GM18867 (cell line): ENCODE measurements around the gene CASP12.

Source experiments
- ATAC-seq: cut with Tn5 transposase; IDR thresholded peaks from one replicate; pipeline ENCODE4 v1.9.1; 2021; ENCODE audit warnings: mild to moderate bottlenecking, moderate library complexity; ENCODE audit not compliant: unreplicated experiment

CASP12 gene

GRCh38 chr11:104892723-104893511 lies 5.3 kb downstream of the CASP12 start:
- ATAC-seq: no peak

DNA sequence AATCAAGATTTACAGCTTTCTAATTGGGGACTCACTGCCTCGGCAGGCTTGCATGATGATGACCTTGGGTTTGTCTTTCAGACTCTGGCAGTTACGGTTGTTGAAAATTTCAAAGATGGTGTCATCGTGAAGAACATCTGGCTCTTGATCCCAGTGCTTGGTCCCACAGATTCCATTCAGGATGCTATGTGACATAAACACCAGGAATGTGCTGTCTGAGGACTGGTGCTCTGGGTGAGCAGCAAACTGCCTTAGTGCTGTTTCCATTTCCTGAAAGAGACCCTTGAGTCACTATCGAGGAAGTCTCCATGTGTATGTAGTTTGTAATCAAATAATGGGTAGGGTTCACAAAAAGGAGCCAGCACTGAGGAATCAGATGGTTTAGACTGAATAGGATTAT lies 7.1 kb downstream of the CASP12 start:
- no peak for ATAC-seq

GRCh38 chr11:104883342-104883741 lies 14.9 kb downstream of the CASP12 start:
- no peak for ATAC-seq

GRCh38 chr11:104881117-104881794 lies 17.0 kb downstream of the CASP12 start:
- ATAC-seq: peak; percentile 52

DNA sequence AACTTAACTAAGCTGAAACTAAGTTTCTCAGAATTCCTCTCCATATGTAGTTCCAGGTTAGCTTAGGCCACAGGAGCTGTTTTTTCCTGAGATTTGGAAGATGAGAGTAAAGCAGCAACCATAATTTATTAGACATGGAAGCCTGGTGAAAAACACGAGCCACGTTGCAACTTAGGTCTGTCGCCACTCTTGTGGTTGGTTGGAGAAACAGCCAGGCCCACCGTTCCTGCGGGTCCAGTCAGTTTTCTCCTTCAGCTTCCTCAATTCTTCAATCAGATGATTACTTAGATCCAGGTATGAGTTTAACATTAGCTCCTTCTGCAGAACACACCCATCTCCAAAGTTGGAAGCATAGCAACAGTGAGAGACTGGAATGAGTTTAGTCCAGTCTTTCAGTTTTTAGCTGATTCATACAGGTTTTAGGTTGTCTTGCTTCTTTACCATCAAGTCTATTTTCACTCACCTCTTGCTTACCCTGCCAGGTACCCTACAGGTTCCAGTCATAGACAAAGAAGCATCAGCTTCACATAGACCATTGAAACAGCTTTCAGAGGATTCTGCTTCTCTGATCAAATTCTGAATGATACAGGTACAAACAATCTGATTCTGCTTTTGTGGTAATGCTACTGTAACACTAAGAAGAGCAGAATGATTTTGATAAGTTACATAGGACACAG lies 18.6 kb downstream of the CASP12 start:
- no peak for ATAC-seq

DNA sequence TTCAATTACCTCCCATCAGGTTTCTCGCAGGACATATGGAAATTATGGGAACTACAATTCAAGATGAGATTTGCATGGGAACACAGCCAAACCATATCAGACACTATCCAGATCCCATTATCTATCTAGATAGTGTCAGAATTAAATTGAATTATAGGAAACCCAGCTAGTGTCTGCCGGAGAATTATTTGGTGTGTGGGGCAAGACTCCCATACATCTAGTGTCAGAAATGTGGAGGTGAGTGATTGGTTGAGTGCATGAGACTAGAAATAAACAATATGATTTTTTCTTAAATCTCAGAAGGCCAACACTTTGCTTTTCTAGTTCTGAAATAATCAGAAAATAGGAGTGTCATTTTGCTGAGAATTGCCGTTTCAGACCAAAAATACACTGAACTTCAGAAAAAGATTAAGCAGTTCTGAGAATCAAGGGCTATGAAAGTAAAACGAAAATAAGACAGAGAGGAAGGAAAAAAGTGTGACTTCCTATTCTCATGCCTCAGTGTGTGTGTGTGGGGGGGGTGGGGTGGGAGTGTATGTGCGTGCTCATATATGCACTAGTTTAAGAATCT lies 21.3 kb downstream of the CASP12 start:
- peak; percentile 77 for ATAC-seq

GRCh38 chr11:104876324-104876723 lies 21.9 kb downstream of the CASP12 start:
- ATAC-seq: no peak

DNA sequence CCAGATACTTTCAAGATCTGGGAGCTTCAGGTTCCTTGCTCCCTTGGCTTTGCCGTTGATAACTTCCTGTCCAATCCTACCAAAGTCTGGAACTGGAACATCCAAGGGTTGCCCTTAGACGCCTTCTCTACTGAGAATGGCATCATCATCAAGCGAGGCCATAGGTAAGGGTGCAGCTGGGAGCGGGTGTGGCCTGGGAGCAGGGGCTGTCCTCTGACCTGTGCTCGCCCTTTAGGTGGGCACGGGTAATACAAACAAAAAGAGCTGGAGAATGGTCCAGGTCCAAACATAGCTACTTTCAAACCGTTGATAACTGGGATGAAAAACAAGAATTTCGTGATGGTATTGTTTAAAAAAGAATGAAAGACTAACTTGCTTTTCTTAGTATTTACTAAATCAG lies 25.0 kb downstream of the CASP12 start:
- ATAC-seq: no peak

DNA sequence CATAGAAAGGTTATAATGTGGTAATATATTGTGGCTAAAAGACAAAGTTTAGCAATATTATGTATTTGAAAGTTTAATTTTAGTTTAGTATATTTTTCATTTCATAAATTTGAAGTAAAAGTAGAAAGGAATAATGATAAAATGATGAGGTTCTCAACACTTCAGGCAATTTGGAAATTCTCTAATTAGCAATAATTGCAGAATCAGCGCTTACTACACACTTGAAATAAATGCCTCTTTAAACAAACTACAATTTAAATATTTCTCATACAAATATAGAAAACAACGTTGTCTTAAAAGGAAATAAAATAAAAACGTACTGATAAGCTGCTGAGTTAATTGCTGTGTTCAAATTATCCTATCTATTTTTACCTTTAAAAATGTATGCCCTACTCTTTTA lies 25.9 kb downstream of the CASP12 start:
- ATAC-seq: no peak

DNA sequence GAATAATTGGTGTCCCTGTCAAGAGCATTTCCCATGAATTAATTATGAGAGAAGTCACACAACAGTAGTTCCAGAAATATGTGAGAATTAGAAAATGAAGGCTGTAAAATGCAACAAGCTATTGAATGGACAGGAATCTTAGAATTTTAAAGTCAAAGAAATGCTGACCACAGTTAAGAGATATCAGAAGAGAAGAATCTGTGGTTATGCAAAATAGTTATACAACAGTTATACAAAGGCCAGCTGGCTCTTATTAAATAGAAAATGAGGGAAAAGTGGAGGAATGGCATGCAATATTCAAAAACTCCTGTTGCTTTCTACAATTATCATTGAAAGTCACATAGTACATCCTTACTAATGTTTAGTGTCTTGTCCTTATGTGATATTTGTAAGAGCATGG lies 27.4 kb downstream of the CASP12 start:
- ATAC-seq: no peak

DNA sequence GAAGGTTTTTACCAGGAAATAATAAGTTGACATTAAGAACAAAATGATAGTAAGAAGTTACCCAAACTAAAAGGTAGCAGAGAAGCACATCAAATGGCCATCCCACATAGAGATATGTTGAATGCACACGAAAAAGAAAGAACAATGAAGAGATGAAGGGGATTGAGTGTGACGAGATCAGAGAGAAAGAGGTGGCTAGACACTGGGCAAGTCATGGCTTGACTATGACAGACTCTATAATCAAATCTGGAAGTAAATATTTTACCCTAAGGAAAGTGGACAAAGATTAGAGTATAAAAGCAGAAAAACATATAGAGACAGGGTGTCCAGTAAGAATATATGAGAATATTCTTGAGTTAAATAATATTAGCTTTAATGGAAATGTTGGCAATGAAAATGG lies 31.4 kb downstream of the CASP12 start:
- ATAC-seq: no peak

- peak; percentile 66 for ATAC-seq
Measured at GRCh38 chr11:104858882-104859775, 39.1 kb downstream of the CASP12 start.

DNA sequence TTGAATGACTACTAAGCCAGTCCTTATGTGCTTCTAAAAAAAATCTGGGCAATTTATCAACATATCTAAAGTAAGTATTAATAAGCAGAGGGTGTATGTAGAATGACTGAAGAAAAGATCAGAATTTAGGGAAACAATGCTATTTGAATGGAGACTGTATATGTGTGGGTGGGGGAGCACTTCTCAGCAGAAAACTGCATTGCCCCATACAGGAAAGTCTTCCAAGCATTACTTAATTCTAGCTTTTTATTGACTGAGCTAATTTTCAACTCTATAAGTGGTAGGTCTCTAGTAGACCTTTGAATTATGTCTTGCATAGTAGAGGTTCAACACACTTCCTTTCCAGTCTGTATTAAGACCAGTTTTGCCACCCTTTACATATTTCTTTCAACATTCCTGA lies 41.7 kb downstream of the CASP12 start:
- no peak for ATAC-seq

DNA sequence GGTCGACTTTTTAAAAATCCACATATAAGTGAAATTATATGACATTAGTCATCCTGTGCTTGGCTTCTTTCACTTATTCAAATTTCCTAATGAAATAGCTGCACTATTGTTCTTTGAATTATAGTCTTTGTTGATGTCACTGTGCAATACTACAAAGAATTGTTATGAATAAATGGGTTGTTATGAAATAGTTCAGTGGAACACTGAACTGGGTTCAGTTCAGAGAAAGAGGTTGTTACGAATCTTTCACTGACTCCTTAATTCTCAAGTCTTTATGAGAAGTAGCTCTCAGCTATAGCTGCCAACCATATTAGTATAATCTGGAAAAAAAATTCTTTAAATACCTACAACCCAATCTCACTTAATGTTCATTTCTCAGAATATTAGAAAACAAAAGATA lies 42.3 kb downstream of the CASP12 start:
- ATAC-seq: no peak

DNA sequence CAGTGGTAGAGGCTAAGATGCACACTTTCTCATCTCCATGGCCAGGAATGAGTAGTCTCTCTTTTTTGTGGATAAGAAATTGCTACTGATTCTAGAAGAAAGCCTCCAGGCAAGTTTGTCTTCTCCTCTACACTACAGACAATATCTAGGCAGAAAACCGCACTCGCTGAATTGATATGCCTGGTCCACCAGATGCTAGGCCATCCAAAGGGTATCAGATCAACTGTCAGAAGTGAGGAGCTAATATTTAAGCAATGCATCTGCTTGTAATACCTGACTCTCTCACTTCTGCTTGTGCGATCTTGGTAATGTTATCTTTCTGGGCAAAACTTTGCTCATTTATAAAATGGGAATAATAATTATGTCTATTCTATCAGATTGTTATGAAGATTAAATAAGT lies 45.0 kb downstream of the CASP12 start:
- ATAC-seq: no peak

GRCh38 chr11:104852811-104853210 lies 45.4 kb downstream of the CASP12 start:
- ATAC-seq: no peak

DNA sequence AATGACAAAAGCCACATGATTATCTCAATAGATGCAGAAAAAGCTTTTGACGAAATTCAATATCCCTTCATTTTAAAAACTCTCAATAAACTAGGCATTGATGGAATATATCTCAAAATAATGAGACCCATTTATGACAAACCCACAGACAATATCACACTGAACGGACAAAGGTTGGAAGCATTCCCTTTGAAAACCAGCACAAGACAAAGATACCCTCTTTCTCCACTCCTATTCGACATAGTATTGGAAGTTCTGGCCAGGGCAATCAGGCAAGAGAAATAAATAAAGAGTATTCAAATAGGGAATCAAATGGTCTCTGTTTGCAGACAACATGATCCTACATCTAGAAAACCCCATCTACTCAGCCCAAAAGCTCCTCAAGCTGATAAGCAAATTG lies 52.0 kb downstream of the CASP12 start:
- no peak for ATAC-seq

GRCh38 chr11:104844451-104844850 lies 53.8 kb downstream of the CASP12 start:
- no peak for ATAC-seq

- ATAC-seq: peak; percentile 57
Measured at GRCh38 chr11:104843150-104843836, 55.0 kb downstream of the CASP12 start.

DNA sequence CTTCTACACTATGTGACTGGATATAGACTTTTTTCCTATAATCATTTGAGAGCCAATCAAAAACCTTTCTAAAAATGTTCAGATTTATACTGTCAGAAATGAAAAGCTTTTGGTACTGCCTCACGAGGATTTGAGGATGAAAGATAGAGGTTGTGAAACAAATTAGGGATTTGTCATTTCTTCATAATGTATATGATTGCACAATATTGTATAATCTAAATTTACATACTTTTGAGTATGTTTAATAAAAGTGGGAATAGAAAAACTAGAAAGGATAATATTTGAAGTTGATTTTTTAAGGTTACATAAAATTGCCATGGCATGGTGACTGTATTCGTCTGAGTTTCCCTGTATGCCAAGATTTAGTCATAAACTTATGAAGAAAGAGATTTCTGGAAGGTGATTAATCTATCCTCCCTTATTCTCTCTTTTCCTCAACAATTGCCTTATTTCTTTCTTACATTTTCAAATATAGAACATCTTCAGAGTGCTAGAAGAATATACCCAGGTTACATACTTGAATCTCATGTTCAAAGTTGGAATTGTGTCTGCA lies 56.2 kb downstream of the CASP12 start:
- ATAC-seq: no peak
